Esophagus mucosa (tissue), 1 donor: ENCODE measurements around the gene IBA57. TPM values are rescaled to one million over a fixed set of nuclear protein-coding genes. Genes with fewer than 3 reads are reported as not detected.

Experiments used
- ATAC-seq: fragments of 200-7000 bp; cut with Tn5 transposase; one replicate; pipeline ENCODE4 v1.9.1; 2020
- total RNA-seq: library from RNA; stranded (reverse); gene quantifications from one replicate; pipeline ENCODE4 v1.2.4, GENCODE V29; 2023
- donor health status: DM: yes; HTN: yes; CAD: no.

IBA57 gene
- total RNA-seq, 1 donor from 2014 or later: 6.9 TPM

DNA sequence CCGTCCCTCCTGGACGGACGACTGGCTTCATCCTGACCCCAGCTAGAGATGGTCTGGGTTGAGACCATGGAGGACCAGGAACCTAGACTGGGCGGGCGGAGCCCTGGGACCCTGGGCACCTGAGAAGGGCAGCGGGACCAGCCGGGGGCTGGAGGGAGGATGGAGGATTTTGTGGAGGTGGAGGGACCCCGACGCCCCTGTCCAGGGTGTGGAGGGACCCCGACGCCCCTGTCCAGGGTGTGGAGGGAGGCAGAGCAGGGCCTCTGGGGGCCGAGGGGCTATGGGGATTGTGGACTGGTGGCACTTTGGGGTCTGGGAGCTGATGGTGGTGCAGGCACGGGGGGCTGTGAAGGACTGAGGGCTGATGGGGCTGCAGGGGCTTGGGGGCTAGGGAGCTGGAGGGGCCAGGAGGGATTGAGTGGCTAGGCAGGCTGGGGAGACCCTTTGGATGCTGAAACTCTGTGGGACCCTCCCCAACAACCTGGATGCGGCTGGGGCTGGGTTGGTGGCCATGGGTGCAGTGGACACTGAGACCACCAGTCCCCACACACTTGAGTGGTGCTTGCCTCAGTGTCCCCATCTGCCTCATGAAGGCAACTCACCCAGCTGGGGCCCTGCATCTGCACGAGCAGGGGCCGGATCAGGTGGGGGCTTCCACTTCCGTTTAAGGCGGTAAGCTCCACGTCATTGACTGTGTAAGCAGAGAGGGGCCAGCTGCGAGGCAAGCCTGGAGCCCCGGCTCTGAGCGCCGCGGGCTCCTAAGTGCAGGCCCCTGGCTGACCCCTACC lies 8.5 kb upstream of the IBA57 start:
- no peak for ATAC-seq

DNA sequence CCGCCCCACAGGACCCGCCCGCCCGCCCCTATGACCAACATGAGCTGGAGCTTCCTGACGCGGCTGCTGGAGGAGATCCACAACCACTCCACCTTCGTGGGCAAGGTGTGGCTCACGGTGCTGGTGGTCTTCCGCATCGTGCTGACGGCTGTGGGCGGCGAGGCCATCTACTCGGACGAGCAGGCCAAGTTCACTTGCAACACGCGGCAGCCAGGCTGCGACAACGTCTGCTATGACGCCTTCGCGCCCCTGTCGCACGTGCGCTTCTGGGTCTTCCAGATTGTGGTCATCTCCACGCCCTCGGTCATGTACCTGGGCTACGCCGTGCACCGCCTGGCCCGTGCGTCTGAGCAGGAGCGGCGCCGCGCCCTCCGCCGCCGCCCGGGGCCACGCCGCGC lies 7.9 kb upstream of the IBA57 start:
- ATAC-seq: no peak

DNA sequence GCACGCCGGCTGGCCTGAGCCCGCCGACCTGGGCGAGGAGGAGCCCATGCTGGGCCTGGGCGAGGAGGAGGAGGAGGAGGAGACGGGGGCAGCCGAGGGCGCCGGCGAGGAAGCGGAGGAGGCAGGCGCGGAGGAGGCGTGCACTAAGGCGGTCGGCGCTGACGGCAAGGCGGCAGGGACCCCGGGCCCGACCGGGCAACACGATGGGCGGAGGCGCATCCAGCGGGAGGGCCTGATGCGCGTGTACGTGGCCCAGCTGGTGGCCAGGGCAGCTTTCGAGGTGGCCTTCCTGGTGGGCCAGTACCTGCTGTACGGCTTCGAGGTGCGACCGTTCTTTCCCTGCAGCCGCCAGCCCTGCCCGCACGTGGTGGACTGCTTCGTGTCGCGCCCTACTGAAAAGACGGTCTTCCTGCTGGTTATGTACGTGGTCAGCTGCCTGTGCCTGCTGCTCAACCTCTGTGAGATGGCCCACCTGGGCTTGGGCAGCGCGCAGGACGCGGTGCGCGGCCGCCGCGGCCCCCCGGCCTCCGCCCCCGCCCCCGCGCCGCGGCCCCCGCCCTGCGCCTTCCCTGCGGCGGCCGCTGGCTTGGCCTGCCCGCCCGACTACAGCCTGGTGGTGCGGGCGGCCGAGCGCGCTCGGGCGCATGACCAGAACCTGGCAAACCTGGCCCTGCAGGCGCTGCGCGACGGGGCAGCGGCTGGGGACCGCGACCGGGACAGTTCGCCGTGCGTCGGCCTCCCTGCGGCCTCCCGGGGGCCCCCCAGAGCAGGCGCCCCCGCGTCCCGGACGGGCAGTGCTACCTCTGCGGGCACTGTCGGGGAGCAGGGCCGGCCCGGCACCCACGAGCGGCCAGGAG lies 7.2 kb upstream of the IBA57 start:
- no peak for ATAC-seq

DNA sequence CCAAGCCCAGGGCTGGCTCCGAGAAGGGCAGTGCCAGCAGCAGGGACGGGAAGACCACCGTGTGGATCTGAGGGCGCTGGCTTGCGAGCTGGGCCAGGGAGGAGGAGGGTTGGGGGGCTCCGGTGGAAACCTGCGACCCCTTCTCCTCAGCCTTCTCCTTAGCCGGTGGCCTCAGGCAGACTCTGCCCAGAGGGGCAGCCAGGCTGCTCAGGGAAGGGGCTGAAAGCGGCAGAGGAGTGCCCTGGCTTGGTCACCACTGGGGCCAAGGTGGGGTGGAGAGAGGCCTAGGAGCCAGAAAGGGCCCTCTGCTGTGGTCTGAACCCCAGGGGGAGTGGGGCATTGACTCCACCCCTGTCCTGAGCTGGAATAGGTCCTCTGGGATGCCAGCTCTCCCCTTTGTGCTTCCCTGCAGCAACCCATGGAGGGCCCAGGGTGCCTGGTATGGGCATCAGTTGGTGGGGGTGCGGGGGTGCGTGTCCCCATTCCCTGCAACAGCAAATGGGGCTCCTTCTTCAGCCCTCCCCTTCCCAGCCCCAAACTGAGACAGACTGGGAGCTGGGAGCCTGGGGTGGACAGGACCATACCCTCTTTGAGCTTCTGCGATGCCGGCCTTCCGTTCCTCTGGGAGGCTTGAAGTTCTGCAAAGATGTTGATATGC lies 6.5 kb upstream of the IBA57 start:
- no peak for ATAC-seq

DNA sequence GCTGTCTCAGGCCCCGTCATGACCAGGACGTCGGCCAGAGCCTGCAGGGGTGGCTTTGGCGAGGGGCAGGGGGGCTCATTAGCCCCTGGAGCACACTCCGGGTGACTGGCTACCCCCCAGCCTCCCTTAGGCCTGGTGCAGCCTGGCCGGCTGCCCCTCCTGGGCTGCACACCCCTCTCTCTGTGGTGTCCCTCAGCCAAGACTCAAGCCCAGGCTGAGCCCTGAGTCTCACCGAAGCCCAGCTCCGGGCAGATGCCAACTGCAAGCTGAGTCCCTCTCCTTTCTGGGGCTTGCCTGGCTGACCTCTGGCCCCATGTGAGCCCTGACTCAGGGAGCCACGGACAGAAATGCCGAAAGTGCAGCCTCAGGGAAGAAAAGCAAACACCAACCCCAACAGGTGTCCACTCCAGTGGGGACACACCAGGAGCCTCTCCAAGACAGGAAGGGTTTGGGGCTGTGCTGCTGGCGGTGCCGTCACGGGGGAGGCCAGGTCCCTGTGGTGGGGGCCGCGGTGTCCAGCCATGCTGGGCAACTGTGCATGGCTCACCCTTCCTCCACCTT lies 5.3 kb upstream of the IBA57 start:
- no peak for ATAC-seq

DNA sequence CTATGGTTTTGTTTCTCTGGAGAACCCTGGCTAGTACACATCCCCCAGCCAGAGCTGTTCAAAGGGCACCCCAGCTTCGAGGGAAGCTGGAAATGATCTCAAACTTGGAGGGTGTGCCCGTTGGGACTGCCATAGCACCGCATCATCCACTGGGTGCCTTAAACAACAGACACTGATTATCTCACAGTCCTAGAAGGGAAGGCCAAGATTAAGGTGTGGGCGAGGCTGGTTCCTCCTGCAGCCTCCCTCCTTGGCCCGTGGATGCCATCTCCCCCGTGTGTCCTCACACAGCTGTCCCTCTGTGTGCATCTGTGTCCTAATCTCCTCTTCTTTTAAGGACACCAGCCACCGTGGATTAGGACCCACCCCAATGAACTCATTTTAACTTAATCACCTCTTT lies 4.2 kb upstream of the IBA57 start:
- ATAC-seq: no peak

DNA sequence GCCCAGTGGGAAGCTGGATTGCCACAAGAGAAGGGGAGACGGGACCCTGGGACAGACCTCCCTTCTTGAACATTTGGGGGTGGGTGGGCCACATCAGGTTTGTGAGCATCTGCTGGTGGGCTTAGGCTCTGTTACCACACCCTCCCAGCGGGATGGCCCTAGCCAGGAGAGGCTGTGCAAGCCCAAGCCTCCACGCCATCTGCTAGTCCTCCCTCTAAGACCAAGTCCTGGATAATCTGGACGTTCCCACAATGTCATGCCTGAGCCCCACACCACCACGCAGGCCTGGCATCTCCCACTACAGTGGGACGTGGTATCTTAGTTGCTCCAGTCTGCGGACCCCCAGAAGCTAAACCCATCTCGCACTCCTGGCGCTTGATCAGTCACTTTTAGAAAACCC lies 3.7 kb upstream of the IBA57 start:
- no peak for ATAC-seq

DNA sequence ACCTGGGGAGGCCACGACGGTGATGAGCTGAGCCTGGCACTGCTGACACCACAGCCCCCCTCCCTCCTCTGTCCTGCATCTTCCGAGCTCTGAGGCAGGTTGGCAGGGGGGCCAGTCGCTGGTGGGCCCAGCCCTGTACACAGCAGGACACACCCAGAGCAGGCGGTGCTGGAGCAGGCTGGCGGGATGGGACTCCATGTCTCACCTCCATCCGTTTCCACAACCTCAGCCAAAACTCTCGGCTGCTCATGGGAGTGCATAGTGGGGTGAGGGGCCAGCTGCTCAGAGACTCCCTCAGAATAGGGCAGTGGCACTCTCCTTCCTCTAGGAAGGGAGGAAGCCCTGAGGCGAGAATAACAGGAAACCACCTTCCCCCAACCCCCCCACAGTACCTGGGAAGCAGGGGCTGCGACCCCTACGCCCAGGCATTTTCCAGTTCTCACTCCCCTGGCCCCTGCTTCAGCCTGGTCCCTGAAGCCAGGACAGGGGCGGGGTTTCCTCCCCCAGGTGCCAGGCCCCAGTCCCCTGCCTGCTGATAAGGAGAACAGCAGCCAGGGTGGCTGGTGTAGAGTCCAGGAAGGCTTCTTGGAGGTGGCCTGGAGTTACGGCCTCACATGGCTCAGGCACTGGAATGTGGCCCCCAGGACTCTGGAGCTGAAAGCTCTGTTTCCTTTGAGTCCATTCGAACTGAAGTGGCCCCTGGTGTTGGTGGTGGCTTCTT lies 3.2 kb upstream of the IBA57 start:
- ATAC-seq: no peak

DNA sequence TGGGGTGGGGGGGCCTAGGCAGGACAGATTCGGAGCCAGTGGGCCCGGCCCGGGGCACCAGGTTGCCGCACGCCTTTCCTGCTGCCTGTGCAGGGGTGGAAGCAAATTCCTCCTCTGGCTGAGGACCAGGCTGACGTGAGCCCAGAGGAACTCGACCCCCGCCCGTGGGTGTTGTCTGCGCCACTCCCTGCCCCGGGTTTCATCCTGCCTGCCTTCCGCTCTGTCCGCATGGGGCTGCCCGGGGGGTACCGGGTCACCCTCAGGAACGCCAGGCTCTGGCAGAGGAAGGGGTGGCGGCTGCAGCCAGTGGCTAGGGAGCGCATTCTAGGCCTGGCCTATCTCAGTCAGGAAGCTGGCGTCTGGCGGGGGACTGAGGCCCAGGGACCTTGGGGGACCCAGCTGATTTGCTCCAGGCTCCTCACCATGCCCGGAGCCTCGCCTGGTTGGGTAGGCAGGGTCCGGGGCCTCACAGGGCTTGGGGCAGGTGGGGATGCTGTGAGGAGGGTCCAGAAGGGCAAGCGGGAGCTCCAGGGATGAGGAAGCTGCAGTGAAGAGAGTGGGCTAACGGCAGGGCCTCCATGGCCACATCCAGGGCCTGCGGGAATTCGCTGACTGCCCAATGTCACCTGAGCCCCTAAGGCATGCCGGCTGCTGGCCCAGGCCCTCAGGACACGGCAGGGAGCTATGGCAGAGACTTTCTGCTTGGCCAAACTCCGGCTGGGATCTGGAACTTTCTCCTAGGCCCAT lies 2.4 kb upstream of the IBA57 start:
- peak; percentile 21 for ATAC-seq

DNA sequence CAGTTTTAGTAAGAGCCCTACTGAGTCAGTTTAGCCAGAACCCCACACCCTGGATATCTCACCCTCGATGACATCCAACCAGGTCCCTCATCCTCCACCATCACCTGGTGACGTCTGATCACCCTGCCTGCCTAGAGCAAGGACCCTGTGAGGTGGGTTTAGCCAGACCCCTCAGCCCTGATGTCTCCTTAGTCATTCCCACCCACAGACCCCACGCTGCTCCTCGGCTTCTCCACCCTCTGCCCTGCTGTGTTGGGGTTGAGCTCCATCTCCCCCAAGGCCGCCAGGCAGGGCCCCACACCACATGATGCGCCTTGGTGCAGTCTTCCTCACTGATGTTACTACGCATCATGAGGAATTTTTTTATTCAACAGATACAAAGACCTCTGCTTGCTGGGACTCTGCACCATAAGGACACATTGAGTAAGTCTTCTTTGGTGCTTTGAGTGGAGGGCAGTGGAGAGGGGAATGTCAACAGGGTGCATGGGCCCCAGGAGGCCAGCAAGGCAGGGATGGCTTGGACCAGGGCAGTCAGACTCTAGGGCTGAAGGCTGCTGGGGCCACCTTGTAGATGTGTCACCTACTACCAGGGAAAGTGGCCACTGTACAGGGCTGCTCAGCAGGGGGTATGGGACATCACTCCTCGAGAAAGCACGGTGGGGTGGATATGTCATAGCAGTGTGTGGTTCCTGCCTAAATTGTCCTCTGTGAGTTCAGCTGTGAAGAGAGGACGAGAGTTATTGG lies 1.7 kb upstream of the IBA57 start:
- no peak for ATAC-seq

DNA sequence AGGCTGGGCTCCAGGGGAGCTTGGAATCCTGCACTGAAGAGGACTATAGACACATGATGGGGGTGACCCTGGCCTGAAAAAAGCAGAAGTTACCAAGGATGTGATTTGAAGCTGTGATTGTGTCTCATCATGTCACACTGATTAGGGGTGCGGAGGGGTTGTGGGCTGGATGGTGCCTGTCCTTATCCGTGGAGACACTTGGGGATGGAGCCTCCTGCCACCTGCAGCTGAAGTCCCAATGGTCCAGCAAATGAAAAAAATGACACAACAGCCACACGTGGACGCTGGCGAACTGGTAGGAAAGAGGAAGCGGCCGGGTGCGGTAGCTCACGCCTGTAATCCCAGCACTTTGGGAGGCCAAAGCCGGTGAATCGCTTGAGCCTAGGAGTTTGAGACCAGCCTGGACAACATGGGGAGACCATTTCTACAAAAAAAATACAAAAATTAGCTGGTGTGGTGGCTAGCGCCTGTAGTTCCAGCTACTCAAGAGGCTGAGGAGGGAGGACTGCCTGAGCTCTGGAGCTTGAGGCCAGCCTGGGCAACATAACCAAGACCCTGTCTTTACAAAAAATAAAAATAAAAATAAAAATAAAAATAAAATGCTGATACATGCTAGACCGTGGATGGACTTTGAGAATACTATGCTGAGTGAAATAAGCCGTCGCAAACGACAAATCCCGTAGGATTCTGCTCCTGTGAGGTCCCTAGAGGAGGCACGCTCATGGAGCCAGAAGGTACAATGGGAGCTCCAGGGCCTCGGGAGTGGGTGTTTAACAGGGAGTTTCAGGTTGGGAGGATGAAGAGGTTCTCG lies 838 bp upstream of the IBA57 start:
- no peak for ATAC-seq

DNA sequence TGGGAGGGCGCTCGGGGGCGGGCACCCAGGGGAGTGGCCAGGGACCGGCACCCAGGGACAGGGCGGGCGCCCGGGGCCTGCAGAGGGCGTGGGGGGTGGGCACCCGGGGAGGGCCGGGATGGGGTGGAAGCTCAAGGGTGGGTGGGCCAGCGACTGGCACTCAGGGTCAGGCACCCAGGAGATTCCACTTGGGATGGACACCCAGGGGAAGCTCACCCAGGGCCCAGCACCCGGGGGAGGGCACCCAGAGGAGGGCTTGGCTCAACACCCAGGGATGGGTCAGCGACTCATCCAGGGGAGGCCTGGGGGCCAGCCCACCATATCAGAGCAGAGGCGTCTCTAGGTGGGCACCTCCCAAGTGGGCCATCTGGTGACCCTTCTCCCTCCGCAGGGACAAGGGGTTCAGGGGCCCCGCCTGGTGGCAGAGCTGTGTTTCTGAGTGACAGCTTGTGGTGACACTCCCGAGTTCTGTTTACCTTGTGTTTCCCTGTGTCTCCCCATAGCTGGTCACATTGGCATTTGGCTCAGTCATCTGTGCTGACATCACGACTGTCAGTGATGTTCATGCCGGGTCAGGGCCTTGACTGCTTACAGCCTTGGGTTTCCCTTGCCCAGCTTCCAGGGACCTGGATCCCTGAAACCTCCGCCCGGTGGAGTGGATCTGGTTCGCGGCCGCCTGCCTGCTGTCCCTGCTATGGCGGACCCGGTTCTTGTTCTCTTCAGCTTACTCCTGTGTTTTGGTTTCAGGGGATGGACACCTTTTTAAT lies 749 bp downstream of the IBA57 start:
- peak; percentile 33 for ATAC-seq

DNA sequence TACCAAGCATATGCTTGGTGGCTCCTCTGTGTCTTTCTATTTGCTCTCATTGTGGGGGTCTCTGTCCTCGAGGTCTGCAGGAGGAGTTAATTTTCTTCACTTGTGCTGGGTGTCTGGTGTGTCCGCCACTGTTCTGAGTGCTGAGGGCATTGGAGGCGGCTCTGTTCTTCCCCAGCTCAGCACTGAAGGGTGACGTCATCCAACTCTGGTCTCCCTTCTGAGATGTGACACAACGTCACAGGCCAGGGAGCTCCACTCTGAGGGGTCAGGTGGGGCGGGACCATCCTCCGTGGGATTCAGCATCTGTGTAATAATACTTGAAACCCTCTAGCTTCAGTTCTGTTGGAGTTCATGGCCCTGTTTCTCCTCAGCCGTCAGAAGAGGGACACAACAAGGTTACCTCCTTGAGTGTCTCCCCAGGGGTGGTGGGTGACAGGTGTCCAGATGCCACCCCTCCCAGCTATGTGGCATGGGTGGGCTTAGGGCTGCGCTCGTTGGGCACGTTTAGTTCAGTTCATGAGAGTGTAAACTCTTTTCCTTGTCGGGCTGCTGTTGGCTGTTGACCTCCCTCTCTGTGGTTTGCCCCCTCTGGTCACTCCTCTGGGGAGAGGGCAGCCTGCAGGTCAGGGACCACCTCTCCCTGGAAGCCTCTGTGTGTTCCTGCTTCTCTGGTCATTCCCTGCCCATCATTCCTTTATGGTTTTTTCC lies 3.1 kb downstream of the IBA57 start:
- ATAC-seq: no peak

DNA sequence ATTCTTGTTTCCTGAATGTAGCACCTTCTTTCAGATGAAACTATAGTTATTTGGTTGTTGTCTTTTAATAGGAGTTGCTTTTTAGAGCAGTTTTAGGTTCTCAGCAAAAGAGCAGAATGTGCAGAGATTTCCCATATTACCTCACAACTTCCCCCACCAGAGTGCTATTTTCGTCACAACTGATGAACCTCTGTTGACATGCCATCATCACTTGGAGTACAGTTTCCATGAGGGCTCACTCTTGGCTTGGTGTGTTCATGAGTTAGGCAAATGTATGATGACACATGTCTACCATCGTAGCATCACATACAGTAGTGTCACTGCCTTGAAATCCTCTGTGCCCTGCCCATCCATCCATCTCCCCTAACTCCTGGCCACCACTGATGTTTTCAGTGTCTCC lies 3.7 kb downstream of the IBA57 start:
- no peak for ATAC-seq

DNA sequence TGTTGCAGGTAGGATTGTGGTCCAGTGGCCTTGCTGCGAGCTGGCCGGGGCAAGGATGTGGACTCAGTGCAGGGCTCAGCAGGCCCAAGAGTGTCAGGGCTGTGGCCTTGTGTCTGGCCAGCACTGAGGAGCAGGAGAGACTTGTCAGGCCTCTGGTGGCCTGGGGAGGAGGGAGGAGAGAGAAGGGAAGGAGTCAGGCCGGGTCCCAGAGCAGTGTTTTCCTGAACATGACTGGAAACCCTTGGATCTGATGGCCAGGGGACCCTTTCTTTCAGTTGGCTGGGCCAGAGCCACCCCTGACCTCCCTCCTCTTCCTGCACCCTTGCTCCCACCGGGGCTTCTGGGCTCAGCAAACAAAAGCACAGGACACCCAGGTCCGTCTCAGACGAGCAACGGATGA lies 5.1 kb downstream of the IBA57 start:
- ATAC-seq: no peak

DNA sequence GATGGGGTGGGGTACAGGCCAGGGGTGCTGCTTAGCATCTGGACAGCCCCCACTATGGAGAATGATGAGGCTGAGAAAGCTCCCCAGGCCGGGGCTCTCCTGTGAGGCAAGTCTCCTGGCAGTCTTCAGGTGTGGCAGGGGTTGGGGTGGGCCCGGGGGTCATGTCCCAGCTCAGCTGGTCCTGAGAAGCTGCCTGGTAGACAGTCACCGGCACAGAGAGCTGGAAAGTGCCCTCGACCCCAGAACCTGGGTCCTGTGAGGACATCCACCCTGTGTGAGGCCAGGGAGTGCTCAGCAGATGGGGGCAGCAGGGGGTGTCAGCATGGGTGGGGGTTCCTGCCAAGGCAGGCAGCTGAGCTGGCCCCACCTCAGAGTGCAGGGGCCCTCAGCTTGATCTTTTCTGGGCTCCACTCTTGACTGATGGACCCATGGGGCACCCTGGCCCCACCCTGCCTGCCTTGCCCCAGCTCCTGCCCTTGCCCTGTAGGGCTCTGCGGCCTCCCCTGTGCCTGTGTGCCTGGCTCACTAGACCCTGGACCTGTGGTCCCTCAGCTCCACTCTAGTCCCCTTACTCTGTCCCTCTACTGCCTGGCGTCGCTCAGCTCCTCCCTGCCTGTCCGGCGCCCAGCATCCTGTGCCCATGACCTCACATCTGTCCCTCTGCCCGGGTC lies 5.8 kb downstream of the IBA57 start:
- no peak for ATAC-seq

DNA sequence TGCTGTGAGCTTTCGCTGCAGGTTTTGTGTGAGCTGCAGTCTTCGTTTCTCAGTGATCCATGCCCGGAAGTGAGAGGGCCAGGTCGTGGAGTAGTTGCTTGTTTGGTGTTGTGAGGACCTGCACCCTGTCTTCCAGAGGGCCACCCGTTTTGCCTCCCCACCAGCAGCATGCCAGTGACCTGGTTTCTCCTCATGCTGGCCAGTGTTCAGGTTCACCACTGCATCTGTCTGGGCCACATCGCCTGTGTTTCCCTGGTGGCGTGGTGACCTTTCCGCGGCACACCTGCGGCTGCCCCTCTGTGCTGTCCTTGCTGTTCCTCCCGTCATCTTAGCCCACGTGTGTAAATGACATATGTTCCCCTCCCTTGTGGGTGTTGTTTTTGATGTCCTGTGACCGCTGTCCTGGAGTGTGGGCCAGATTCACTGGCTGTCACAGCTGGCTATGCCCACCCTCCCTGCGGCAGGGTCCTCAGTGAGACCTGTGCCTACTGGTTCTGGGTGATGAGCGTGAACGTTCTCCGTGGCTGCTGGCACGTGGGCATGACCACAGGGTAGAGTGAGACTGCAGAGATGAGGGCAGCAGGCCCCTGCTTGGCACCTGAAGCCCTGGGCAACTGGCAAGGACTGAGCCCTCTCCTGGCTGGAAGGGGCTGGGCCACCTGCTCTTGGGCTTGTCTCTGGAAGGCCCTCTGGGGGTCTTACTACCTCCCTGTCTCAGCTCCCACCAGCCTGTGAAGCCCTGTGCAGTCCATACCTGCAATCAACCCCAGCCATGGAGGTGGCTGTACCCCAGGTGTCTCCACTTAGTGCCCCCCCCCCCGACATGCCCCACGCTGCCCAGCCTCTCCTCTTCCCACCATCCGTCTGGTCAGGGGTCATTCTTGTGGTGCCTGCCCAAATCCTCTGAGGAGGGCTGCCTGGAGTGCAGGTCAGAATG lies 7.3 kb downstream of the IBA57 start:
- no peak for ATAC-seq
